Measurements from ENCODE around the gene ROBO4.

The ROBO4 gene

GRCh38 chr11:124872741-124873140 is 24.9 kb downstream of the ROBO4 start:
- no peak for DNase-seq (ENCODE audit: low read depth in 2 of 2)

- DNase-seq (ENCODE audit: low read depth in 2 of 2), result no peak
These were observed 25.4 kb downstream of the ROBO4 start for GRCh38 chr11:124872280-124872679.

- DNase-seq (ENCODE audit: low read depth in 2 of 2), result no peak
These were observed 27.2 kb downstream of the ROBO4 start for GRCh38 chr11:124870430-124870829.

- DNase-seq (ENCODE audit: low read depth in 2 of 2), result no peak
These were observed 27.7 kb downstream of the ROBO4 start for GRCh38 chr11:124869856-124870387.

GRCh38 chr11:124869331-124869730 is 28.3 kb downstream of the ROBO4 start:
- DNase-seq (ENCODE audit: low read depth in 2 of 2), result no peak

GRCh38 chr11:124868331-124869274 is 29.1 kb downstream of the ROBO4 start:
- no peak for DNase-seq (ENCODE audit: low read depth in 2 of 2)

- no peak for DNase-seq (ENCODE audit: low read depth in 2 of 2)
These were observed 30.0 kb downstream of the ROBO4 start for GRCh38 chr11:124867700-124868099.

GRCh38 chr11:124865902-124866851 is 31.5 kb downstream of the ROBO4 start:
- DNase-seq (ENCODE audit: low read depth in 2 of 2), result peak; percentile 17 to 21

GRCh38 chr11:124865181-124865901 is 32.3 kb downstream of the ROBO4 start, which contains the start of gene ROBO3:
Gene ROBO3 (plus strand): TSS chr11:124865432. CDS start chr11:124865578, 146 bp downstream.
- DNase-seq (ENCODE audit: low read depth in 2 of 2), result no peak

GRCh38 chr11:124864892-124865180 is 32.8 kb downstream of the ROBO4 start:
- no peak for DNase-seq (ENCODE audit: low read depth in 2 of 2)

- DNase-seq (ENCODE audit: low read depth in 2 of 2), result no peak
These were observed 33.3 kb downstream of the ROBO4 start for GRCh38 chr11:124864176-124864891.

GRCh38 chr11:124863826-124864165 is 33.9 kb downstream of the ROBO4 start:
- DNase-seq (ENCODE audit: low read depth in 2 of 2), result no peak

- no peak for DNase-seq (ENCODE audit: low read depth in 2 of 2)
These were observed 34.4 kb downstream of the ROBO4 start for GRCh38 chr11:124863137-124863825.

- DNase-seq (ENCODE audit: low read depth in 2 of 2), result no peak
These were observed 36.0 kb downstream of the ROBO4 start for GRCh38 chr11:124861670-124862069.

- no peak for DNase-seq (ENCODE audit: low read depth in 2 of 2)
These were observed 38.5 kb downstream of the ROBO4 start for GRCh38 chr11:124859171-124859570.

- DNase-seq (ENCODE audit: low read depth in 2 of 2), result no peak
These were observed 51.5 kb downstream of the ROBO4 start for GRCh38 chr11:124846070-124846673.

- DNase-seq (ENCODE audit: low read depth in 2 of 2), result no peak
These were observed 53.0 kb downstream of the ROBO4 start for GRCh38 chr11:124844664-124845079.

GRCh38 chr11:124843616-124843910 is 54.1 kb downstream of the ROBO4 start:
- DNase-seq (ENCODE audit: low read depth in 2 of 2), result no peak

GRCh38 chr11:124842305-124842704 is 55.4 kb downstream of the ROBO4 start:
- DNase-seq (ENCODE audit: low read depth in 2 of 2), result no peak

- DNase-seq (ENCODE audit: low read depth in 2 of 2), result no peak
These were observed 55.8 kb downstream of the ROBO4 start for GRCh38 chr11:124841840-124842239.
